Activated naive CD4-positive, alpha-beta T cell treated with anti-CD3 and anti-CD28 coated beads for 36 hours (primary cell): ENCODE measurements around the gene CDCA4. TPM values are rescaled to one million over a fixed set of nuclear protein-coding genes. Genes with fewer than 3 reads are reported as not detected.

Experiments
- CTCF ChIA-PET: fragments of 350-600 bp; sonication (Branson Sonifier 250); formaldehyde crosslinking; loops from one replicate; lab custom pipeline; 2021; ENCODE audit warnings: antibody characterized with exemption; lab: Charles Lee
- DNase-seq: peaks from one replicate; pipeline ENCODE4 v3.0.0-alpha.2; 2020
- H3K27ac Mint-ChIP-seq: one replicate; pipeline ENCODE4 v1.8.0; 2021; ENCODE audit warnings: mild to moderate bottlenecking, mixed read lengths
- H3K27me3 Mint-ChIP-seq: one replicate; pipeline ENCODE4 v1.8.0; 2021; ENCODE audit warnings: low read depth, mixed read lengths
- H3K36me3 Mint-ChIP-seq: one replicate; pipeline ENCODE4 v1.8.0; 2021; ENCODE audit warnings: low read depth, mixed read lengths
- H3K4me1 Mint-ChIP-seq: one replicate; pipeline ENCODE4 v1.8.0; 2021; ENCODE audit warnings: low read depth, mixed read lengths
- H3K4me3 Mint-ChIP-seq: one replicate; pipeline ENCODE4 v1.8.0; 2021; ENCODE audit warnings: mild to moderate bottlenecking, moderate library complexity, mixed read lengths
- H3K9me3 Mint-ChIP-seq: one replicate; pipeline ENCODE4 v1.8.0; 2021; ENCODE audit warnings: mixed read lengths
- intact Hi-C: fragments of 100-400 bp; cut with micrococcal nuclease; formaldehyde crosslinking; loops from one replicate; pipeline ENCODE4 v1.15.1; 2023
- total RNA-seq, 2 experiments: library from RNA; stranded (reverse); gene quantifications; one replicate each; pipeline ENCODE4 v1.2.3, GENCODE V29; 2021

Gene CDCA4
- total RNA-seq, 2 experiments from 2014 or later: 59.6 to 60.4 TPM

DNA sequence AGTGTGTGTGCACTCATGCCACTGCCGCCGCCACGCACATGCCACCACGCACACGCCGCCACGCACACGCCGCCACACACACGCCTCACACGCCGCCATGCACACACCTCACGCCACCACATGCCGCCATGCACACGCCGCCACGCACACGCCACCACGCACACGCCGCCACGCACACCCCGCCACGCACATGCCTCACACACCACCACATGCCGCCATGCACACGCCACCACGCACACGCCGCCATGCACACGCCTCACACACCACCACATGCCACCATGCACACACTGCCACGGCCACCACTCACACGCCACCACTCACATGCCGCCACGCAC, 29.0 kb downstream of the CDCA4 start:
- no peaks in the 10 kb centered on the region for H3K9me3 Mint-ChIP-seq
- H3K27me3 Mint-ChIP-seq: no peaks in the 10 kb centered on the region
- H3K36me3 Mint-ChIP-seq: peaks cover 5% of the 10 kb centered on the region
- no peak for DNase-seq
- H3K4me1 Mint-ChIP-seq: no peaks in the 10 kb centered on the region
- no peak overlapping the region for H3K4me3 Mint-ChIP-seq
- intact Hi-C loops: no loop called here
- CTCF ChIA-PET: no interaction called here
- no peak overlapping the region for H3K27ac Mint-ChIP-seq

GRCh38 chr14:104989951-104990303, 31.0 kb downstream of the CDCA4 start:
- H3K36me3 Mint-ChIP-seq: peaks cover 5% of the 10 kb centered on the region
- no peaks in the 10 kb centered on the region for H3K9me3 Mint-ChIP-seq
- H3K27ac Mint-ChIP-seq: no peak overlapping the region
- no peaks in the 10 kb centered on the region for H3K27me3 Mint-ChIP-seq
- CTCF ChIA-PET: no interaction called here
- DNase-seq: no peak
- no peak overlapping the region for H3K4me3 Mint-ChIP-seq
- peaks cover 3% of the 10 kb centered on the region for H3K4me1 Mint-ChIP-seq
- intact Hi-C loops: loop anchor here (10.0 kb wide), 1 partner anchor 505 kb away; the partner anchor contains the start of gene TEDC1

GRCh38 chr14:104989236-104989950, 31.5 kb downstream of the CDCA4 start:
- Mint-ChIP-seq H3K27me3 (no peaks in the 10 kb centered on the region), H3K27ac (no peak overlapping the region), H3K9me3 (no peaks in the 10 kb centered on the region), H3K36me3 (peaks cover 5% of the 10 kb centered on the region), H3K4me1 (peaks cover 4% of the 10 kb centered on the region), H3K4me3 (no peak overlapping the region)
- CTCF ChIA-PET: interaction anchor here (1.2 kb wide), 1 partner anchor 14 kb away, joined by 4 read pairs; no protein-coding TSS in a partner anchor
- intact Hi-C loops: loop anchor here (10.0 kb wide), 1 partner anchor 505 kb away; the partner anchor contains the start of gene TEDC1
- no peak for DNase-seq

GRCh38 chr14:104986487-104987164, 34.3 kb downstream of the CDCA4 start:
- DNase-seq: no peak
- Mint-ChIP-seq H3K27me3 (no peaks in the 10 kb centered on the region), H3K27ac (no peak overlapping the region), H3K36me3 (no peaks in the 10 kb centered on the region), H3K9me3 (no peaks in the 10 kb centered on the region), H3K4me1 (peaks cover 5% of the 10 kb centered on the region), H3K4me3 (peak overlapping the region; percentile 64)
- intact Hi-C loops: loop anchor here (10.0 kb wide), 1 partner anchor 508 kb away; the partner anchor contains the start of gene TEDC1
- CTCF ChIA-PET: no interaction called here

DNA sequence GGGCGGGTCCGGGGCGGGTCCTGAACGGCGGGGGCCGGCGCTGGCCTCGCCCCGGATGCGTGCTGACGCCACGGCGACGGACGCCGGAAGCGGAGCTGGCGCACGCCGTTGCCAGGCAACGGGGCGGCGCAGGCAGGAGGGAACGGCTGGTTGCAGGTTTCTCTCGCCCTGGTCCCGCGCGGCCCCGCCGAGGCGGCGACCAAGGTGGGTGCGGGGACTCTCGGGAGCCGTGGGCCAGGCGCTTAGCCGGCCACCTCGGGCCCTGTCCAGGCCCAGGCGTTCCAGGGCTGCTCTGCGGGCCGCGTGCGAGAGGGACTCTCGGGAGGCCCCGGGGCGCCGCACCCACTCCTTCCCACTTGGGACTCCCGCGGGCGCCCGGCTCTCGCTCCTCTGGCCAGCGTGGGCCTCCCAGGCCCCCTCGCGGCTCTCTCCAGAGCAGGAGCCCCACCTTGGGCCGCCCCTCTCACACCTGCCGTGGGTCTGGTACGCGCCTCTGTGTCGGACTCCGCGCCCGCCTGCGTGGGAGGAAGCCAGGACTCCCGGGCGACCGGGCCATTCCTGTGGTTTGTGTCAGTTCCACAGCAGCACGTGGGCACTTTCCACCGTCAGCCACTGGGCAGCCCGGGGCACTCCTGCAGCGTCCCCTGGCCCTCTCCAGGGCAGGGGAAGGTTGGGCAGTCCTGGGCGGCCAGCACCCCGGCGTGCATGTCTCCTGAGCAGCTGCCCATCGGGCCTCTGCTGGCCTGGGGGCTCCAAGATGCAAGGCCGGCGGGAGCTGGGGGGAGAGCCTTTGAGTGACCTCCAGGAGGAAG, 35.0 kb downstream of the CDCA4 start, which contains the start of gene CLBA1:
CLBA1 (plus strand) TSS at position 114 of the 812 bp plus-strand sequence; CDS start at position 758, 644 bp downstream.
- DNase-seq: peak; percentile 81
- Mint-ChIP-seq H3K36me3 (no peaks in the 10 kb centered on the region), H3K4me1 (peaks cover 5% of the 10 kb centered on the region), H3K27ac (peak within 1 kb of the TSS; percentile 44), H3K27me3 (no peaks in the 10 kb centered on the region), H3K9me3 (no peaks in the 10 kb centered on the region), H3K4me3 (peak within 1 kb of the TSS; percentile 65)
- intact Hi-C loops: loop anchor here (1.0 to 10.0 kb wide), 2 partner anchors 35 to 509 kb away; partner anchors contain the start of genes CDCA4 and TEDC1
- CTCF ChIA-PET: interaction anchor here (3.7 kb wide), 1 partner anchor 59 kb away, joined by 29 read pairs; no protein-coding TSS in a partner anchor

GRCh38 chr14:104984056-104984894, 36.6 kb downstream of the CDCA4 start:
- peak overlapping the region; percentile 44 for H3K27ac Mint-ChIP-seq
- no peaks in the 10 kb centered on the region for H3K9me3 Mint-ChIP-seq

DNA sequence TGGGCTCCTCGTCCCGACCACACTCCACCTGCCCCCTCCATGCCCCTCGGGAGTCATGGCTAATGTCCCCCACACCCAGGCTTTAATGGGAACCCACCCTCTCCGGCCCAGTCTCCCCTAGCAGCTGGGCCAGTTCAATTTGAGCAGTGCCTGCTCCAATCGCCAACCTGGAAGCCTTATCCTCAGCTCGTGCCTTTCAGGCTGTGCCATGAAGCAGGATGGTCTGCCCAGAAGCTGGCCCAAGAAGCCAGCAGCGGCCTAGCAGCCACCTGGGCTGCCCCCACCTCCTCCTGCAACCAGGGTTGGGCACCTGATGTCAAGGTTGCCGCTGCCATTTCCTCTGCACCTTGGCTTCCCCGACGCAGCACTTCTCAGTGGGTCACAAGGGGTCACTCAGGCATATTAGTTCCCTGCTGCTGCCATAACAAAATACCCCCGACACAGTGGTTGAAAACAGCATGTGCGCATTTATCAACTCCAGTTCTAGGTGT, 37.6 kb downstream of the CDCA4 start:
- intact Hi-C loops: loop anchor here (10.0 kb wide), 1 partner anchor 512 kb away; the partner anchor contains the start of gene TEDC1
- Mint-ChIP-seq H3K9me3 (no peaks in the 10 kb centered on the region), H3K4me3 (no peak overlapping the region), H3K36me3 (no peaks in the 10 kb centered on the region), H3K27ac (no peak overlapping the region), H3K4me1 (peaks cover 5% of the 10 kb centered on the region), H3K27me3 (peaks cover 5% of the 10 kb centered on the region)
- DNase-seq: no peak
- CTCF ChIA-PET: interaction anchor here (1.0 to 3.7 kb wide), 3 partner anchors 8 to 76 kb away, joined by 3 to 29 read pairs (median 5); no protein-coding TSS in a partner anchor

More at GRCh38 chr14:104984056-104984894, 36.6 kb downstream of the CDCA4 start:
- Mint-ChIP-seq H3K4me1 (peaks cover 5% of the 10 kb centered on the region), H3K36me3 (no peaks in the 10 kb centered on the region), H3K4me3 (peak overlapping the region; percentile 65), H3K27me3 (no peaks in the 10 kb centered on the region)
- CTCF ChIA-PET: interaction anchor here (1.0 to 3.7 kb wide), 5 partner anchors 9 to 88 kb away, joined by 3 to 29 read pairs (median 3); no protein-coding TSS in a partner anchor
- intact Hi-C loops: loop anchor here (10.0 kb wide), 1 partner anchor 511 kb away; the partner anchor contains the start of gene TEDC1
- DNase-seq: no peak

DNA sequence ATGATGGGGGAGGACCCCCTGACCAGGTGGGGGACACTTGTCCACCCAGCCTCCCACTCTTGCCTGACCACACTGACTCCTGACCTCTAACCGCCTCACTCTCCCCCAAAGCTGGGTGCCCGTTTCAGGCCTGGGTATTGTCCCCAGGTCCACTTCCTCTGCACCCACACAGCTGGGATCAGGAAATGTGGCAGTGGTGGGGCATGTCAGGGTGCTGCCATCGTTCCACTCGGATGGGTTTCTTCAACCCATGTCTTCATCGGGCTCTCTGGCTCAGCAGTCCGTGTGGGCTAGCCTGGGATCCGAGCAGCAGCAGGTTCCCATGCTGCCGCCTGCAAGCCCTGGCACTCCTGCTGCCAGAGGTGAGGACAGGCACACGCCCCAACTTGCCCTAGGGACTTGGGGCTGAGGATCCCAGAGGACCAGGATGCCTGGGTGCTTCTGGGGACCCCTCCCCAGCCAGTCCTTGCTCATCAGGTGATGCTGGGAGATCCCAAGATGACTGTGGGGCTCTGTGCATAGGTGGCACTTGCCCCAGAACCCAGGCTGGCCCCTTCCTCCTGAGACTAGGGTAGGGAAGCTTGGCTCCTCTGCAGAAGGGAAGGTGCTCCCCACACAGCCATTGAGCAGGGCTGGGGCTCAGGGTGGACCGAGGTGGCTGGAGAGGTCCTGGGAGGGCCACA, 38.2 kb downstream of the CDCA4 start:
- H3K36me3 Mint-ChIP-seq: no peaks in the 10 kb centered on the region
- CTCF ChIA-PET: interaction anchor here (3.7 kb wide), 1 partner anchor 62 kb away, joined by 29 read pairs; no protein-coding TSS in a partner anchor
- no peak overlapping the region for H3K27ac Mint-ChIP-seq
- H3K4me1 Mint-ChIP-seq: peaks cover 7% of the 10 kb centered on the region
- intact Hi-C loops: loop anchor here (10.0 kb wide), 1 partner anchor 512 kb away; the partner anchor contains the start of gene TEDC1
- no peak for DNase-seq
- H3K4me3 Mint-ChIP-seq: no peak overlapping the region
- no peaks in the 10 kb centered on the region for H3K9me3 Mint-ChIP-seq
- H3K27me3 Mint-ChIP-seq: peaks cover 7% of the 10 kb centered on the region

DNA sequence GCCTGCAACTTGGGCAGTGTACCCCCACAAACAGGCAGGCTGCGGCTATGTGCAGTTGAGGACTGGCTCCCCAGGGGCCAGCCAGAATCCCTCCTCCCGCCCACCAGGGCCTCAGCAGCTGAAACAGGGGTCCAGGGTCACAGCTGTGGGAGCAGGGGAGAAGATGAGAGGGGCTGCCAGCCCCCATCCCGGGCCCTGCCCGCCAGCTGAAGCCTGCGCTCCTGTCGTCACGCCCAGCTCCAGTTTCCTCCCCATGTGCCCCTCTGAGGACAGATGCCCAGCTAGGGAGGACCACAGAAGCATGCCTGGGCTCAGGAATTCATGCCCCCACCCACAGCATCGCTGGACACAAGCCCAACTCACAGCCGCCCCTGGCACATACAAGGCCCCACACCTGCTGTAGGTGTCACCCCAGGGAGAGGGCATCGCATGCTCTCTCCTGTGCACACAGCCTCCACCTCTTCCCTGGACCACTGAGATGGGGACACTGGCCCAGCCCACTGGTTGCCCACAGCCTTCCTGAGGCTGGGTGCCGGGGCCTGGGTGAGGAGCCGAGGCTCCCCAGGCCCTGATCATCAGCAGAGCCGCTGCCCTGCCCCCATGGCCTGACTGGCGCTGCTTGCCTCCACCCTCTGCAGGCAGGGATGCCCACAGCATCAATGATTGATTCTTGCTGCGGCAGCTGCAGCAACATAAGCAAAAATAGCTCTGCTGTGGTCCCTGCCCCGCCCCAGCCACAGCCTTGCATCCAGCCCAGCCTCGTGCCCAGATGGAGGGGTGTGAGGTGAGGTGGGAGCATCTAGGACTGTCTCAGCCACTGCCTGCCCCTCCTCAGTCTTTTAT, 39.0 kb downstream of the CDCA4 start:
- CTCF ChIA-PET: interaction anchor here (1.8 kb wide), 1 partner anchor 64 kb away, joined by 8 read pairs; no protein-coding TSS in a partner anchor
- Mint-ChIP-seq H3K4me3 (no peak overlapping the region), H3K36me3 (no peaks in the 10 kb centered on the region), H3K9me3 (no peaks in the 10 kb centered on the region), H3K27ac (no peak overlapping the region), H3K4me1 (peaks cover 11% of the 10 kb centered on the region), H3K27me3 (peaks cover 14% of the 10 kb centered on the region)
- no peak for DNase-seq
- intact Hi-C loops: loop anchor here (10.0 kb wide), 1 partner anchor 513 kb away; the partner anchor contains the start of gene TEDC1
